ENCODE results near the gene NOTCH1.

GRCh38 chr9:136571531-136571930 is 25.7 kb upstream of the NOTCH1 start:
- TF ChIP-seq CTCF (IDR thresholded peaks at IDR 0.05) (peak in 1 of 6 experiments; percentile 6), POLR2A (IDR thresholded peaks at IDR 0.05) (no peak)

All from adrenal gland (tissue), 5 donors.